HCT116 (cell line): ENCODE data around the gene VWA3B. TPM values are rescaled to one million over a fixed set of nuclear protein-coding genes. Genes with fewer than 3 reads are reported as not detected.

ENCODE experiments used
- ATAC-seq: fragments of 200-7000 bp; cut with Tn5 transposase; 2 replicates; pipeline ENCODE4 v1.9.1; 2020; ENCODE audit warnings: mild to moderate bottlenecking, moderate library complexity
- BruUV-seq: library from RNA; stranded (reverse); fragments of 400-500 nt; replicated peaks from 2 replicates; lab custom pipeline; 2021; lab: Mats Ljungman, UMichigan
- CTCF ChIA-PET: fragments of 300-600 bp; sonication (Branson Sonifier 250); formaldehyde crosslinking; loops from one replicate; lab custom pipeline; 2021; ENCODE audit warnings: antibody characterized with exemption; lab: Charles Lee
- POLR2A ChIA-PET: fragments of 300-600, 350-600 bp; sonication (Branson Sonifier 250); formaldehyde crosslinking; loops from one replicate; lab custom pipeline; 2021; ENCODE audit warnings: antibody characterized with exemption; lab: Charles Lee
- RAD21 ChIA-PET, 2 experiments: fragments of 300-600 bp; sonication (Branson Sonifier 250); formaldehyde crosslinking; loops; one replicate each; lab custom pipeline; 2023; ENCODE audit warnings: low total read pairs in 2 of 2; ENCODE audit not compliant: uncharacterized antibody in 2 of 2, unreplicated experiment in 2 of 2, low non-redundant PET in 1 of 2; lab: Charles Lee
- DNase-seq: peaks from one replicate; pipeline ENCODE4 v3.0.0-alpha.2; 2010; ENCODE audit warnings: low read depth, low spot score
- H2AFZ ChIP-seq: fragments of 200-600 bp; shearing (Covaris generic), sonication (generic); 2 replicates; pipeline ENCODE4 v1.6.1; 2017; ENCODE audit warnings: low read depth, mixed run types, mixed read lengths, antibody characterized with exemption, low read length; ENCODE audit not compliant: poor library complexity, severe bottlenecking
- H3K27ac ChIP-seq: 2 replicates; pipeline ENCODE4 v1.5.1; 2012; ENCODE audit warnings: low read depth, low read length
- H3K27me3 ChIP-seq: fragments of 200-600 bp; sonication (generic); 2 replicates; pipeline ENCODE4 v1.6.1; 2016; ENCODE audit warnings: mixed run types, low read length, mixed read lengths; ENCODE audit not compliant: insufficient read depth
- H3K36me3 ChIP-seq, 2 experiments: fragments of 200-500 bp in 1 of 2; fragments of 200-600 bp in 1 of 2; sonication (Bioruptor generic) in 1 of 2; sonication (generic) in 1 of 2; 2 replicates each; pipeline versions ENCODE4 v1.5.1 to v1.6.1; 2014 to 2016; ENCODE audit warnings: low read length in 2 of 2, inconsistent platforms in 1 of 2, mixed read lengths in 1 of 2, mixed run types in 1 of 2; ENCODE audit not compliant: insufficient read depth in 2 of 2, control insufficient read depth in 1 of 2
- H3K4me1 ChIP-seq, 2 experiments: fragments of 200-600 bp in 1 of 2; sonication (generic) in 1 of 2; 2 replicates each; pipeline versions ENCODE4 v1.5.1 to v1.6.1; 2012 to 2017; ENCODE audit warnings: low read length in 2 of 2, inconsistent platforms in 1 of 2, mild to moderate bottlenecking in 1 of 2, mixed read lengths in 1 of 2, mixed run types in 1 of 2, moderate library complexity in 1 of 2; ENCODE audit not compliant: insufficient read depth in 2 of 2, control insufficient read depth in 1 of 2
- H3K4me2 ChIP-seq: fragments of 200-600 bp; sonication (generic); 2 replicates; pipeline ENCODE4 v1.6.1; 2017; ENCODE audit warnings: mixed run types, low read length, mixed read lengths
- H3K4me3 ChIP-seq, 2 experiments: fragments of 200-600 bp in 1 of 2; sonication (generic) in 1 of 2; replicated peaks in 1 of 2; 2 replicates each; pipeline ENCODE4 v1.5.1; 2011 to 2016; ENCODE audit warnings: low read length in 2 of 2, control low read depth in 1 of 2, low read depth in 1 of 2, mild to moderate bottlenecking in 1 of 2, mixed read lengths in 1 of 2, mixed run types in 1 of 2
- H3K79me2 ChIP-seq: fragments of 200-600 bp; sonication (generic); 2 replicates; pipeline ENCODE4 v1.6.1; 2017; ENCODE audit warnings: mild to moderate bottlenecking, mixed run types, low read length, moderate library complexity, mixed read lengths; ENCODE audit not compliant: insufficient read depth
- H3K9ac ChIP-seq: fragments of 200-600 bp; sonication (generic); 2 replicates; pipeline ENCODE4 v1.6.1; 2016; ENCODE audit warnings: low read length, mixed read lengths
- H3K9me2 ChIP-seq: fragments of 200-600 bp; sonication (generic), shearing (Covaris generic); 2 replicates; pipeline ENCODE4 v1.6.1; 2017; ENCODE audit warnings: mixed run types, mild to moderate bottlenecking, moderate library complexity; ENCODE audit not compliant: insufficient read depth
- H3K9me3 ChIP-seq, 2 experiments: fragments of 200-500 bp in 1 of 2; fragments of 200-600 bp in 1 of 2; sonication (Bioruptor generic) in 1 of 2; sonication (generic) in 1 of 2; 2 replicates each; pipeline ENCODE4 v1.6.1; 2014 to 2017; ENCODE audit warnings: low read length in 2 of 2, mixed read lengths in 2 of 2, inconsistent platforms in 1 of 2, low read depth in 1 of 2, mild to moderate bottlenecking in 1 of 2, mixed run types in 1 of 2, moderate library complexity in 1 of 2; ENCODE audit not compliant: control insufficient read depth in 1 of 2, insufficient read depth in 1 of 2
- H4K20me1 ChIP-seq: fragments of 200-600 bp; sonication (generic), shearing (Covaris generic); 2 replicates; pipeline ENCODE4 v1.6.1; 2017; ENCODE audit warnings: mixed run types, mild to moderate bottlenecking, moderate library complexity; ENCODE audit not compliant: insufficient read depth
- ATF3 ChIP-seq: IDR thresholded peaks from 2 replicates; pipeline ENCODE4 v1.6.1; 2012
- CEBPB ChIP-seq: IDR thresholded peaks from 2 replicates; pipeline ENCODE4 v1.6.1; 2012; ENCODE audit warnings: low read depth
- CTCF ChIP-seq, 3 experiments: fragments of 200-600 bp in 1 of 3; sonication (generic) in 1 of 3; IDR thresholded peaks in 2 of 3; conservative IDR thresholded peaks in 1 of 3; 2 replicates each; pipeline ENCODE4 v1.5.1; 2012 to 2017; ENCODE audit warnings: low read depth in 2 of 3, low read length in 2 of 3, antibody characterized with exemption in 1 of 3, borderline replicate concordance in 1 of 3, control low read depth in 1 of 3, mild to moderate bottlenecking in 1 of 3, mixed read lengths in 1 of 3, mixed run types in 1 of 3, moderate library complexity in 1 of 3; ENCODE audit not compliant: insufficient read depth in 1 of 3
- EGR1 ChIP-seq: IDR thresholded peaks from 2 replicates; pipeline ENCODE4 v1.6.1; 2012; ENCODE audit warnings: low read depth
- ELF1 ChIP-seq: IDR thresholded peaks from 2 replicates; pipeline ENCODE4 v1.6.1; 2012; ENCODE audit warnings: low read depth, borderline replicate concordance
- EZH2 ChIP-seq: fragments of 200-600 bp; sonication (generic); IDR thresholded peaks from 2 replicates; pipeline ENCODE4 v1.6.1; 2017; ENCODE audit warnings: antibody characterized with exemption, mixed run types
- EZH2phosphoT487 ChIP-seq: fragments of 200-600 bp; IDR thresholded peaks from 2 replicates; pipeline ENCODE4 v1.6.1; 2018; ENCODE audit warnings: antibody characterized with exemption, borderline replicate concordance
- FOSL1 ChIP-seq: IDR thresholded peaks from 2 replicates; pipeline ENCODE4 v1.6.1; 2012; ENCODE audit warnings: low read depth
- JUND ChIP-seq: IDR thresholded peaks from 2 replicates; pipeline ENCODE4 v1.6.1; 2012
- POLR2A ChIP-seq: IDR thresholded peaks from 2 replicates; pipeline ENCODE4 v1.7.0; 2011; ENCODE audit warnings: borderline replicate concordance; ENCODE audit not compliant: insufficient read depth, insufficient read length; ENCODE audit errors: extremely low read depth
- POLR2AphosphoS5 ChIP-seq: IDR thresholded peaks from 2 replicates; pipeline ENCODE4 v1.6.1; 2011; ENCODE audit warnings: mild to moderate bottlenecking, low read depth, low read length, moderate library complexity
- SIN3A ChIP-seq: IDR thresholded peaks from 2 replicates; pipeline ENCODE4 v1.6.1; 2012; ENCODE audit warnings: low read depth
- SP1 ChIP-seq: IDR thresholded peaks from 2 replicates; pipeline ENCODE4 v1.6.1; 2012; ENCODE audit warnings: low read depth
- SRF ChIP-seq: IDR thresholded peaks from 2 replicates; pipeline ENCODE4 v1.6.1; 2012; ENCODE audit warnings: low read depth
- TCF7L2 ChIP-seq: IDR thresholded peaks from 2 replicates; pipeline ENCODE4 v1.7.0; 2011; ENCODE audit warnings: borderline replicate concordance, inconsistent platforms; ENCODE audit not compliant: insufficient read depth, insufficient read length; ENCODE audit errors: extremely low read depth
- YY1 ChIP-seq: IDR thresholded peaks from 2 replicates; pipeline ENCODE4 v1.6.1; 2011; ENCODE audit warnings: low read length, low read depth, moderate library complexity, mild to moderate bottlenecking; ENCODE audit not compliant: insufficient replicate concordance; ENCODE audit errors: extremely low read depth
- ZFX ChIP-seq: fragments of 450-650 bp; IDR thresholded peaks from 2 replicates; pipeline ENCODE4 v1.6.1; 2017
- ZNF274 ChIP-seq: fragments of 200-500 bp; sonication (Bioruptor generic); IDR thresholded peaks from 2 replicates; pipeline ENCODE4 v1.6.1; 2014; ENCODE audit warnings: mild to moderate bottlenecking, low read depth, low read length, inconsistent platforms
- intact Hi-C: fragments of 100-400 bp; cut with micrococcal nuclease; formaldehyde crosslinking; loops from 2 replicates; pipeline ENCODE4 v1.10.0; 2022
- total RNA-seq: library from RNA; stranded (reverse); gene quantifications from one replicate; pipeline ENCODE4 v1.2.1, GENCODE V29; 2021; ENCODE audit not compliant: unreplicated experiment
- TF ChIP-seq, protein P1 (sequence below): IDR thresholded peaks from 2 replicates; pipeline ENCODE4 v1.6.1; 2011; ENCODE audit warnings: mild to moderate bottlenecking, low read length, moderate library complexity; ENCODE audit not compliant: insufficient replicate concordance; ENCODE audit errors: extremely low read depth
- TF ChIP-seq, protein P2 (sequence below): IDR thresholded peaks from 2 replicates; pipeline ENCODE4 v1.6.1; 2012; ENCODE audit warnings: low read depth

VWA3B gene
- total RNA-seq, 1 experiment from 2014 or later = 0.47 TPM

DNA sequence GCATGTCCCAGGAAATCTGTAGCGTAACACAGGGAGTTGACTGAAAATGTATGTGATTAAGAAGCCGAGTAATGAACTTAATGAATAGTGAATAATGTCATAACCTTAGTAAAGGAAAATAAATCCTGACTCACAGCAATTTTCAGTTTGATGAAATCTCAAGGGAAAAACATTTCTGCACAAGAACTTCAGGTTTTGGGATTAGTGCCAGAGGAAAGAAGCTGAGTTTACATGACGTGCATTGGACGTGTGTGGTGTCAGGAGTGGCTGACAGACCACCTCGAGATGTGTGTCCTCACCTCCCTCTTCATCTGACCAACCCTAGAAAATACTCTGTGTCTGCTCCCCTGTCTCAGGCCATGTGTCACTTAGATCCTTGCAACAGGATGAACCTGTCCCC, 39.1 kb downstream of the VWA3B start:
- RAD21 ChIA-PET = no interaction called here
- H3K27ac ChIP-seq = no peak overlapping the region
- no peak overlapping the region for H3K4me2 ChIP-seq
- TF ChIP-seq EGR1 = no peak
- no peak for TF ChIP-seq SIN3A
- TF ChIP-seq ZNF274 = no peak
- TF ChIP-seq POLR2A = no peak
- TF ChIP-seq SP1 = no peak
- no peak for TF ChIP-seq ATF3
- no peak for TF ChIP-seq EZH2phosphoT487
- no peak for TF ChIP-seq YY1
- TF ChIP-seq FOSL1 = no peak
- TF ChIP-seq CTCF (IDR thresholded peaks at IDR 0.05 in 2 of 3, conservative IDR thresholded peaks at IDR 0.05 in 1 of 3; ENCODE audit: borderline replicate concordance in 1 of 3, insufficient read depth in 1 of 3, low read depth in 2 of 3, low read length in 2 of 3) = no peak
- TF ChIP-seq CEBPB = no peak
- no peak for TF ChIP-seq SRF
- TF ChIP-seq JUND = no peak
- no peak for TF ChIP-seq ZFX
- no peak for TF ChIP-seq POLR2AphosphoS5
- no peak for TF ChIP-seq EZH2
- TF ChIP-seq, protein P1, sequence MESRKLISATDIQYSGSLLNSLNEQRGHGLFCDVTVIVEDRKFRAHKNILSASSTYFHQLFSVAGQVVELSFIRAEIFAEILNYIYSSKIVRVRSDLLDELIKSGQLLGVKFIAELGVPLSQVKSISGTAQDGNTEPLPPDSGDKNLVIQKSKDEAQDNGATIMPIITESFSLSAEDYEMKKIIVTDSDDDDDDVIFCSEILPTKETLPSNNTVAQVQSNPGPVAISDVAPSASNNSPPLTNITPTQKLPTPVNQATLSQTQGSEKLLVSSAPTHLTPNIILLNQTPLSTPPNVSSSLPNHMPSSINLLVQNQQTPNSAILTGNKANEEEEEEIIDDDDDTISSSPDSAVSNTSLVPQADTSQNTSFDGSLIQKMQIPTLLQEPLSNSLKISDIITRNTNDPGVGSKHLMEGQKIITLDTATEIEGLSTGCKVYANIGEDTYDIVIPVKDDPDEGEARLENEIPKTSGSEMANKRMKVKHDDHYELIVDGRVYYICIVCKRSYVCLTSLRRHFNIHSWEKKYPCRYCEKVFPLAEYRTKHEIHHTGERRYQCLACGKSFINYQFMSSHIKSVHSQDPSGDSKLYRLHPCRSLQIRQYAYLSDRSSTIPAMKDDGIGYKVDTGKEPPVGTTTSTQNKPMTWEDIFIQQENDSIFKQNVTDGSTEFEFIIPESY = no peak
- TF ChIP-seq, protein P2, sequence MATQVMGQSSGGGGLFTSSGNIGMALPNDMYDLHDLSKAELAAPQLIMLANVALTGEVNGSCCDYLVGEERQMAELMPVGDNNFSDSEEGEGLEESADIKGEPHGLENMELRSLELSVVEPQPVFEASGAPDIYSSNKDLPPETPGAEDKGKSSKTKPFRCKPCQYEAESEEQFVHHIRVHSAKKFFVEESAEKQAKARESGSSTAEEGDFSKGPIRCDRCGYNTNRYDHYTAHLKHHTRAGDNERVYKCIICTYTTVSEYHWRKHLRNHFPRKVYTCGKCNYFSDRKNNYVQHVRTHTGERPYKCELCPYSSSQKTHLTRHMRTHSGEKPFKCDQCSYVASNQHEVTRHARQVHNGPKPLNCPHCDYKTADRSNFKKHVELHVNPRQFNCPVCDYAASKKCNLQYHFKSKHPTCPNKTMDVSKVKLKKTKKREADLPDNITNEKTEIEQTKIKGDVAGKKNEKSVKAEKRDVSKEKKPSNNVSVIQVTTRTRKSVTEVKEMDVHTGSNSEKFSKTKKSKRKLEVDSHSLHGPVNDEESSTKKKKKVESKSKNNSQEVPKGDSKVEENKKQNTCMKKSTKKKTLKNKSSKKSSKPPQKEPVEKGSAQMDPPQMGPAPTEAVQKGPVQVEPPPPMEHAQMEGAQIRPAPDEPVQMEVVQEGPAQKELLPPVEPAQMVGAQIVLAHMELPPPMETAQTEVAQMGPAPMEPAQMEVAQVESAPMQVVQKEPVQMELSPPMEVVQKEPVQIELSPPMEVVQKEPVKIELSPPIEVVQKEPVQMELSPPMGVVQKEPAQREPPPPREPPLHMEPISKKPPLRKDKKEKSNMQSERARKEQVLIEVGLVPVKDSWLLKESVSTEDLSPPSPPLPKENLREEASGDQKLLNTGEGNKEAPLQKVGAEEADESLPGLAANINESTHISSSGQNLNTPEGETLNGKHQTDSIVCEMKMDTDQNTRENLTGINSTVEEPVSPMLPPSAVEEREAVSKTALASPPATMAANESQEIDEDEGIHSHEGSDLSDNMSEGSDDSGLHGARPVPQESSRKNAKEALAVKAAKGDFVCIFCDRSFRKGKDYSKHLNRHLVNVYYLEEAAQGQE = no peak
- no peak for TF ChIP-seq TCF7L2
- TF ChIP-seq ELF1 = no peak
- TF ChIP-seq, all 23 proteins: peak for 0
- Histone ChIP-seq H3K4me3 (no peak overlapping the region), H2AFZ (no peak overlapping the region), H3K9me3 (no peaks in the 10 kb centered on the region), H4K20me1 (no peaks in the 10 kb centered on the region), H3K79me2 (no peaks in the 10 kb centered on the region), H3K9me2 (no peaks in the 10 kb centered on the region), H3K9ac (no peak overlapping the region), H3K27me3 (peaks cover 3% of the 10 kb centered on the region; the same call in 1 of the 2 replicates), H3K36me3 (no peaks in the 10 kb centered on the region), H3K4me1 (no peaks in the 10 kb centered on the region)
- ChIA-PET POLR2A (no interaction called here), CTCF (no interaction called here)
- intact Hi-C loops = no loop called here
- DNase-seq (no peak), ATAC-seq (no peak)
- BruUV-seq = no TSS peak
